Fibroblast of peridontal ligament (primary cell): Measurements from ENCODE around the gene WWP2.
A peak's percentile ranks its signal among the peaks of the same experiment; 100 is the strongest.

Experiments used
- DNase-seq: peaks from one replicate; pipeline ENCODE4 v3.0.0-alpha.2; 2010; ENCODE audit errors: extremely low read depth

Gene WWP2

DNA sequence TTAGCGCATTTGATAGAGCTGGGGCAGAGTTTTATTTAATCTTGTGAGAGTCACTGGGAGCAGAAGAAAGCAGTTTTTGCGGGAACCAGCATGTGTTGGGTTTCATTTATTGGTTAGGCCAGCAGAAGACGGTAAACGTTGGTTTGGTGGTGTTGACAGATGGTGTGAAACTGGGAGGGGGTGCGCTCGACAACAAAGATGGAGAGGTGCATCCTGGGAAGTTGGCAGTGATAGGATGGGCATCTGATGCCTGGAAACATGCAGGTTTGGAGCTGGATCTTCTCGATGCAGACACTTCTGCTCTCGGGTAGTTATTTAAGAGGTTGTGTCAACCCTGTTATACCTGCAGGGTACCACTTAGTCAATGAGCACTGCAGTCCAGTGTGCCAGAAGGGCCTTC lies 164.1 kb downstream of the WWP2 start:
- DNase-seq, result no peak

DNA sequence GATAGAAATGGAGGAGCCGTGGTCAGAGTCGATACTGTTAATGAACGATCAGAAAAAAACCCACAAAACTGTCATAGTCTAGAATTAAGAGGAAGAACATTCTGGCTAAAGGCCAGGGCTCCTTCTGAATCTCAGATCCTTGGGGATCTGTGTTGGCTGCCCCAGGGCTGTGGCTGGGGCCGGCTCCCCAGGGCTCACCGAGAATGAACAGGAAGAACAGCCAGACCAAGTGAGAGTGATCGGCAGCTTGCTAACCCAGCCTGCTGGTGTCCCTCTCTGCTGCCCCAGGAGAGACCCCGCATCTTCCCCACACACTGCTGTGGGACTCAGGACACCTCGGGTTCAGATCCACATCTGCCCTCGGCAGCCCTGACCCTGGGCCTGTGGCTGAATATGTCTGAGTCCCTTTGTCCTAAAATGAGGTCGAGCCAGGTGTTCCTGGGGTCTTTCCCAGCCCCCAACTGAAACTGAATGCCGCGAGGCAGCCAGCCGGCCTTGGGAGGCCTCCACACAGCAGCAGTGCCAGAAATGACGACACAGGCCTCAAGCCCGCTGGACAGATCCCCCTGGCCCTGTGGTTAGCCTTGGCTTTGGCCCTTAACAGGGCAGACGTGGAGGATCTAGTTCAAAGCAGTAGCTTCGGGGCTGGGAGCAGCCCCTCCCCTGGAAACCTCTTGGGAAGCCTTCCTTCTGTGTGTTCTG lies 165.1 kb downstream of the WWP2 start:
- DNase-seq, result peak; percentile 93

DNA sequence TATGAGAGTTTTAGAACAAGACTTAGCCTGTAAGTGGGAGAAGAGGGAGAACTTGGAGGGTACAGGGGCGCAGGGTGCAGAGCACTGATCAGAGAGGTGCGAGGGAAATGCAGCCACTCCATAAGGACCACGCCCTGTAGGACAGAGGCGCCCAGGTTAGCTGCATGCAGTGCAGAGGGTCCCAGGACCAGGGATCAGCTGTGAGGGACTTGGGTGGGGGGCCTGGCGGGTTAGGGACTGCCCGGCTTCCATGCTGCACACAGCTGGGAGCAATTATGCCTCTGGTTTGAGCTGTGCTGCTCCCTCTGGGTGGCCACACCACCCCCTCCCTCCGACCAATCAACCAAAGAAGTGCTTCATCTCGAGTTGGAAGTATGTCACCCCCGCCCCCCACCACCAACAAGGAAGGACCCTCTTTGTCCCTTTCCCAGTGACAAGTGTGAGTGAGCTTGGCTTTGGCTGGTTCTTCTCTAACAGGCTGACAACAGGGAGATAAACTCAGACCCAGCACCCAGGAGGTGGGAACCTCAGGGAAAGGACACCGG lies 166.8 kb downstream of the WWP2 start:
- DNase-seq, result no peak

DNA sequence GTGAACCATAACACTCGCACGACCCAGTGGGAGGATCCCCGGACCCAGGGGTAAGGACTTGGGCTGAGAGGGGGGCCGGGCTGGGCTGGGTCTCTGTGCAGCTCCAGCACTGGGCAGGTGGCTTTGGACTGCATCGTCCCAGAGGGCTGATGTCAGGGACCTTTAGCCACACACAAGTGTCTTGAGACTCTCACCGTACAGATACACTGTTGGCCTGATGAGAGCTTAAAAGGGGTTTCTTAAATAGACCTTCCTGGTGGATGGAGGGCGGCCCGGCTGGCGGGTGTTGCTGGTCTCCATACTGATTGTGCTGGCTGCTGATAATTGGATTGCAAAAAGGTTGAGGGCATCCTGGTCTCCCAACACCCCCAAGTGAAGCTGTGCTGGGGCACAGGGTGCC lies 167.3 kb downstream of the WWP2 start:
- DNase-seq, result no peak

DNA sequence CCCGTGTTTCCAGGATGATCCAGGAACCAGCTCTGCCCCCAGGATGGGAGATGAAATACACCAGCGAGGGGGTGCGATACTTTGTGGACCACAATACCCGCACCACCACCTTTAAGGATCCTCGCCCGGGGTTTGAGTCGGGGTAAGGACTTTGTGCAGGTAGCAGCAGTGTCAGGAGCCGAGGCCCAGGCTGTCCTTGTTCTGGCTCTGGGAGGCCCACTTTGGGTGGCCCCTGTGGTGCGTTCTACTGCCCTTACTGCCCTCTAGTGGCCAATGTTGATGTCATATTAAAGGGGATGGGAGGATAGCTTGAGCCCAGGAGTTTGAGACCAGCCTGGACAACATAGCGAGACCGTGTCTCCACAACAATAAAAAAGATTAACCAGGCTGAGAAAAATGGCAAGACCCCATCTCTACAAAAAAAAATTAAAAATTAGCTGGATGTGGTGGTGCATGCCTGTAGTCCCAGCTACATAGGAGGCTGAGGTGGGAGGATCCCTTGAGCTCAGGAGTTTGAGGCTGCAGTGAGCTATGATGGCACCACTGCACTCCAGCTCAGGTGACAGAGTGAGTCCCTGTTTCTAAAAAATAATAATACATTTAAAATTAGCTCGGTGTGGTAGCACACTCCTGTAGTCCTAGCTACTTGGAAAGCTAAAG lies 168.1 kb downstream of the WWP2 start:
- DNase-seq, result peak; percentile 77

DNA sequence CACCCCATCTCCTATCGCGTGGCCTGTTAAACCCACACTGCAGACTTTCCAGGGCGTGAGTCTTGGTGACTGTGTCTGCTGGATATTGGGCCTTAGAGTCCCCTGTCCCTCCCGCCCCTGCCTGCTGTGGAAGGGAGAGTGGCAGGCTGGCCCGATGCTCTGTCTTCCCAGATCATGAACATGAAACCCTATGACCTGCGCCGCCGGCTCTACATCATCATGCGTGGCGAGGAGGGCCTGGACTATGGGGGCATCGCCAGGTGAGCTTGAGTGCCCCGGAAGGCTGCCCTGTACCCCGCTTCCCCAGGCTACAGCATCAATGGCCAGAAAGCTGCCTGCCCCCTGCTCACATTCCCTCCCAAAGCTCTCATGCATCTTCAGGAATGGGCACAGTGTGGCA lies 169.5 kb downstream of the WWP2 start:
- no peak for DNase-seq

DNA sequence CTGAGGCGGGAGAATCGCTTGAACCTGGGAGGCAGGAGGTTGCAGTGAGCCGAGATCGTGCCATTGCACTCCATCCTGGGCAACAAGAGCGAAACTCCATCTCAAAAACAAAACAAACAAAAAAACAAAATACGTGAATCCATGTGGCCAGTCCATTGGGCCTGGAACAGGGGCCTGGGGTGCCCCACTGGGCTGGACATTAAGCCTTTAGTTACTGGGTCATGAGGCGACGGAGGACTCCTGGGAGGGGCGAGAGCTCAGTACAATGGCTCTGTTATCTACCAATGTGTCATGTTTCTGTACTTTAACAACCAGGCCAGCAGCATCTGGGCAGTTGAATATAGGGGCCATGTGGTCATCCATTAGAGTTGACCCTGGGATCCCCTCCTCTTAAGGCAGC lies 170.1 kb downstream of the WWP2 start:
- DNase-seq, result no peak

DNA sequence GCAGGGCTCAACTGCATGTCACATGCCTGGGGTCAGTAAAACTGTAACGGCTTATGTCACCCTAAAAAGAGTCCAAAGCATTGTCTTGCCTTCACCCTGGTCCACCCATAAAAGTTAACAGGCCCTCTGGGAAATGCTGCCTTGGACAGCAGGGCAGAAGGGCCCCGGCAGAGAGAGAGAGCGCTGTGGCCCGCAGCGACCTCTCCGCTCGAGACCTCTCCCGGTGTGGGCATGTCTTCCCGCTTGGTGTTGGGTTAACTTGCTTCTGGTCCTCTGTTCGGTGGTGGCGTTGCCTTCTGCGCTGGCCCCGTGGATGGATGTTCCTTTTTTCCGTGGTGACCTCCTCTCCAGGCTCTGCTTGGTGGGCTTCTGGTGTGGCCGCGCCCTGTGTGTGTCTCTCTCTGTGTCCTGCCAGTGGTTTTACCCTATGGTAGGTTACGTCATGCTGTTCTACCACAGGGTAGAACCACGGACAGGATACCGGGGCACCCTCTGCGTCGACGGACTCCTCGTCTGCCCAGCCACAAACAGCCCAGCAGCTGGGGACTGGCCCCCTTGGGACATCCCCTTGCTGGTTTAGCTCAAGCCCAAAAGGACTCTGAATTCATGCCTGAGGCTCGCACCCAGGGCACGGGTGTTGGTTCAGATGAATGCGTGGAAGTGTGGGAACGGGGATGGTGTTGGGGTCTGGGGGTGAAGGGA lies 170.7 kb downstream of the WWP2 start:
- DNase-seq, result no peak

DNA sequence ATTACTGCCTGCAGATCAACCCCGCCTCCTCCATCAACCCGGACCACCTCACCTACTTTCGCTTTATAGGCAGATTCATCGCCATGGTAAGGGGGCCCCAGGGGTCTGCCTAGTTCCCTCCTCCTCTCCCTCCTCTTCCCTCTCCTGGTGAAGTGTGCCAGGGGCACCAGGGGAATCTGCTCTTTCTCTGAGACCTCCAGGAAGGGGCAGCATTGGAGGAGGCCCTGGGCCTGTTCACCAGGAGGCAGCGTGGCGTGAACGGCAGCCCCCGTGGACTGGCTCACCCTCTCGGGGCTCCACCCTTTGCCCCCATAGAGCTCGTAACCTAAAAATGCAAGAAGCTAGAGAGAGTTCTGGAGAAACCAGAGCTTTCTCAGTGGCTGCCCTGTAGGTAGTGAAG lies 171.9 kb downstream of the WWP2 start:
- no peak for DNase-seq

DNA sequence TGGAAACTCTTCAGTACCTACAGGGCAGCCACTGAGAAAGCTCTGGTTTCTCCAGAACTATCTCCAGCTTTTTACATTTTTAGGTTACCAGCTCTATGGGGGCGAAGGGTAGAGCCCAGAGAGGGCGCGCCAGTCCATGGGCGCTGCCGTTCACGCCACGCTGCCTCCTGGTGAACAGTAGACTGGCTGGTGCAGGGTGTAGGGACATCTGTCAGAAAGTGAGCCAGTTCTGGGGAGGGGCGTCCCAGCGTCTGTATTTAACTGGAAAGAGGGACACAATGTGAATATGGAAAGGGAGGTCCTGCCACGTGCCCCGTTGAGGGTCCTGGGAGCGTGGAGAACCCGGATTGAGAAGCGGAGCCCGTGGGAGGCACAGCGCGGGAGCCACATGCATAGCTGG lies 172.6 kb downstream of the WWP2 start:
- no peak for DNase-seq

DNA sequence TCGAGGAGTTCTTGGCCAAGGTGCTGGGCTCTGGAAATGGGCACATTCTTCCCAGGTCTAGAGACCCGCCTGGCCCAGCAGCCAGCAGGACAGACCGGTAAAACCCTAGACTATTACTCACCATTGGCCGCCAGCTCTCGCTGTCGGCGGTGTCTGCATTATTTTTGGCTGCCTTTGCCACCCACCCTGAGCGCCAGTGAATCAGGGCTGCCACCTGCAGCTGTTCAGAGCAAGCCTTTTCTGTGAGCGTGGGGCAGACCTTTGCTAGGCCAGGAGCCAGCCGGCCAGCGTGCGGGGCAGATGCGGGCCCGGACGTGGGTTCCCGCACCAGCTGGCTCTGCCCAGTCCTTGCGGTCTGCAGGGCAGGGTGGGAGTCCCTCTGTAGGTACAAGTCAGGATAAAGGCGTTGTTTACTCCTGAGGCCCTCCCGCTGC lies 173.2 kb downstream of the WWP2 start:
- no peak for DNase-seq

DNA sequence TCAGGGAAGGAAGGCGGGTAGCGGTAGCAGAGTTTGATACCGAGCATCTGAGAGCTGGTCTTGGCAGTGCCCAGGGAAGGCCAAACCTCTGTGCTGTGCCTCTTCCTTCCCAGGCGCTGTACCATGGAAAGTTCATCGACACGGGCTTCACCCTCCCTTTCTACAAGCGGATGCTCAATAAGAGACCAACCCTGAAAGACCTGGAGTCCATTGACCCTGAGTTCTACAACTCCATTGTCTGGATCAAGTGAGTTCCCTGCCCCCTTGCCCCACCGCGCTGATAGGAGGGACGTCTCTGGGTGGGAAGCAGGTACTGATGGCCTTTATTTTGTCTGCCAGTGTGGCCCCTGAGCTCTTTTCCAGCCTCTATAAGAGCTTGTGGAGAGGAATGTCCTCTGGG lies 173.6 kb downstream of the WWP2 start:
- DNase-seq, result no peak

DNA sequence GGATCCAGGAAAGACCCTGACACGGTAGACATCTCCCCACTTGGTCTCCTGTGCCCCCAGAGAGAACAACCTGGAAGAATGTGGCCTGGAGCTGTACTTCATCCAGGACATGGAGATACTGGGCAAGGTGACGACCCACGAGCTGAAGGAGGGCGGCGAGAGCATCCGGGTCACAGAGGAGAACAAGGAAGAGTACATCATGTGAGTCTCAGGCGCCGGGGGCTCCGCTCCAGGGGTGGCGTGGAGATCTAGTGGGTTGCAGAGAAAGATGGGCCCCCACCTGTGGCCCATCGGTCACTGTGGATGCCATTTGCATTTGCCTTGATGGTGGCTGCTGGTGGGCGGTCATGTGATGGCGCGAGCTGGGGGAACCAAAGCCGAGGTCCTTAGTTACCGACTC lies 174.1 kb downstream of the WWP2 start:
- DNase-seq, result no peak

DNA sequence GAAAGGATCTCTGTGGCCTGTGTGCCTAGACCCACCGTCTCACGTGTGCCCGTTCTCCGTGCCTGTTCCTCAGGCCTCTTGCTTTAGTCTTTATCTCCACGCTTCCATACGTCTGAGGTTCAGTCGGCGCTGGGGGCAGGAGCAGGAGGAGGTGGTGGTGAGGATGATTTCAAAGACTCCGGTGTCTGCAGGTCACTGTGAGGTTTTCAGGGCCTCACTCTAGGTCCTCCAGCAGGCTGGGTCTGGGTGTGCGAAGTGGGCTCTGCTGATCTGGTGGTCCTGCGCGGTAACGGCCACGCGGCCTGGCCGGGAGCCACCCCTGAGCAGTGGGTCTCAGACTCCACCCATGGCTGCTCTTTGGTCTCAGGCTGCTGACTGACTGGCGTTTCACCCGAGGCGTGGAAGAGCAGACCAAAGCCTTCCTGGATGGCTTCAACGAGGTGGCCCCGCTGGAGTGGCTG lies 174.6 kb downstream of the WWP2 start:
- DNase-seq, result no peak

DNA sequence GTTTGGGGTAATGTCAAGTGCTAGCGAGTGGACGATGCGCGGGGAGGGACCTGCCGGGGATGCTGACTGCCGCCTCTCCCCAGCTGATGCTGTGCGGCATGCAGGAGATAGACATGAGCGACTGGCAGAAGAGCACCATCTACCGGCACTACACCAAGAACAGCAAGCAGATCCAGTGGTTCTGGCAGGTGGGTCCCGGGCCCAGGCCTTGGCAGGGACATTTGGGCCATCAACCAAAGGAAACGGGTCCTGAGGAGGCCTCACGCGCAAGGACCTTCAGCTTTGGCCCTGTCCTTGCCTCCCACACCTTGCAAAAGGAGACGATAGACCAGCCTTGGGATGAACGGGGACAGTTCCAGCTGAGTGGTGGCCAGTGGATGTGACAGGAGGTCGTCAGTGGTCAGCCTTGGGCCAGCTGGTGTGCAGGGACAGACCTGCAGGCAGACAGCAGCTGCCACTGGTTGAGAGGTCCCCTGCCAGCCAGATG lies 175.4 kb downstream of the WWP2 start:
- DNase-seq, result no peak

DNA sequence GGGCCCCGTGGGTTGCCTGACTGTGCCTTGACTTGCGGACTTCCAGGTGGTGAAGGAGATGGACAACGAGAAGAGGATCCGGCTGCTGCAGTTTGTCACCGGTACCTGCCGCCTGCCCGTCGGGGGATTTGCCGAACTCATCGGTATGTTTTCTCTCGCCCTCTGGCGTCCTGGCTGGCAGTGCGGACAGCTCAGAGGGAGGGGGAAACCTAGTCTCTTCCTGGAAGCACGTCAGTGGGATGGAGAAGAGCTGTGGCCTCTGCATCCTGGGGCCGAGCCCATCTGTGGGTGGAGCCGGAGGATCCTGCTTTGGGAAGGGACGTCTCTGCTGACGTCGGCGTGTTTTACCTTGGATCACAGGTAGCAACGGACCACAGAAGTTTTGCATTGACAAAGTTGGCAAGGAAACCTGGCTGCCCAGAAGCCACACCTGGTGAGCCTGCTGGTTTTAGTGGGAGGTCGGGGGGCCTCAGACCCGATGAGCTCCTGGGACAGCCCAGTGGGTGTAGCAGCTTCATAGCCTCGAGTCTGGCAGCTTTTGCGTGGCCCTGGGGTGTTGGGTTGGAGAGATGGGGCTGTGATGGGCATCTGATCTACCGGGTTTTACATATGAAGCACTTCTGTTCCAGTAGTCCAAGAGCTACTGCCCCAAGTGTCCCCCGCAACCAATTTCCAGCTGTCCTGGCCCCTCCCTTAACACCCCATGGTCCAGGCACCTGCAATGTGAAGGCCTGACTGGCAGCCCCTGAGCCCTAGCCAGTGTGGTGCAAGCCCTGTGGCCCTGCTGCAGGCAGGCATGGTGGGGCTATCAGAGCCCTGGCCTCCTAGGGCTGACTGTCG lies 177.1 kb downstream of the WWP2 start:
- no peak for DNase-seq

DNA sequence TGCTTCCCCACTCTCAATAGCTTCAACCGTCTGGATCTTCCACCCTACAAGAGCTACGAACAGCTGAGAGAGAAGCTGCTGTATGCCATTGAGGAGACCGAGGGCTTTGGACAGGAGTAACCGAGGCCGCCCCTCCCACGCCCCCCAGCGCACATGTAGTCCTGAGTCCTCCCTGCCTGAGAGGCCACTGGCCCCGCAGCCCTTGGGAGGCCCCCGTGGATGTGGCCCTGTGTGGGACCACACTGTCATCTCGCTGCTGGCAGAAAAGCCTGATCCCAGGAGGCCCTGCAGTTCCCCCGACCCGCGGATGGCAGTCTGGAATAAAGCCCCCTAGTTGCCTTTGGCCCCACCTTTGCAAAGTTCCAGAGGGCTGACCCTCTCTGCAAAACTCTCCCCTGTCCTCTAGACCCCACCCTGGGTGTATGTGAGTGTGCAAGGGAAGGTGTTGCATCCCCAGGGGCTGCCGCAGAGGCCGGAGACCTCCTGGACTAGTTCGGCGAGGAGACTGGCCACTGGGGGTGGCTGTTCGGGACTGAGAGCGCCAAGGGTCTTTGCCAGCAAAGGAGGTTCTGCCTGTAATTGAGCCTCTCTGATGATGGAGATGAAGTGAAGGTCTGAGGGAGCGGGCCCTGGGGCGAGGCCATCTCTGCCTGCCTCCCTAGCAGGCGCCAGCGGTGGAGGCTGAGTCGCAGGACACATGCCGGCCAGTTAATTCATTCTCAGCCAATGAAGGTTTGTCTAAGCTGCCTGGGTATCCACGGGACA lies 177.9 kb downstream of the WWP2 start:
- no peak for DNase-seq

DNA sequence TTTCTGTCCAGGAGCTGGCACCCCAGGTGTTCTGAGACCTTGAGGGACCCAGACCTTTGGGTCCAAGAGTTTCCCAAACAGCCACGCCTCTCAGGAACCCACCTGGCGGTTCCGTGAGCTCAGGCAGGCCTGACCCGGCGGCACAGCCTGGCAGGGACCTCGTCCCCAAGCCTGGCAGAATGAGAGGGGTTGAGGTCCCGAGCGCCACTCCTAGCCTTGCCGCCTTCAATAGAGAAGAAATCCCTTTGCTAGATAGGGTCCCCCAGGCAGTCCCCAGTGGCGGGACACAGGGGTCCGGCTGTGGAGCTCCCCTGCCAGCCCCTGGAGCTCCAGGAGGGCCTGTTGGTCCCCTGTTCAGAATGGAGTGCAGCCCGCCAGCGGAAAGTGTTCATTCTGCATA lies 178.5 kb downstream of the WWP2 start:
- DNase-seq, result no peak

DNA sequence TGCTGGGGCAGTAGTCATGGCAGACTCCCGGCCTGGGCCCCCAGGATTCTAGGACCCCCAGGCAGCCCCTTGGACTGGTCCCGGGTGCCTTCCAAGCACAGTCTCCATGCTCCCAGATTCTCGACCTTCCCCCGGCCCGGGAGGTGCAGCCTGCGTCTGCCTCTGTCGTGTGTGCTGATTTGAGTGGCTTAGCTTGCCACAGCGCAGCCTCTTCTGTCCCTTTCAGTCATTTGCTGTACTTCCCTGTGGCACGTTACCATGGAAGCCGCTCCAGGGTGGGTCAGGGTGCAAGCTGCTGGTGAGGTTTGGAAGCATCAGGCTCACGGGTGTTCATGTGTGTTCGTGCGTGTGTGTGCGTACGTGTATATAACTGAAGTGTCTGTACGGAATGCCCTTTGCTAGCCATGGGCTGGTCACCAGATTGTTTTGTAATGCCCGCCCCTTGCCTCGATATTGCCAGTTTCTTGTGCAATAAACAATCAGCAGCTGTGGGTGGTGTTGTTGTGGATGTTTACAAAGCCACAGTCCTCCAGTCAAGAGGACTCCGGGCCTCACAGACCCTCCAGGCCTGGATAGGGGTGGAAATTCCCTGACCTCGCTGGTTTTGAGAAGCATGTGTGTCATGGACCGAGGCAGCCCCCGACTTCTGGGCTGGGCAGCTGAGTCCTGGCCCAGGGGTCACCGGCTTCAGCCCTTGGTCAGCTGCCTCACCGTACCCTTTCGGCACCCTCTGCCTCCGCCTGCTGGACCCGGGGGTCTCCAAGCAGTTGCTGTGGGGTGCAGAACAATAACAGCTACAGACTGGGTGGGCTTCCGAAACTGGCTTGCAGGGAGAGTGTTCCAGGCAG lies 179.3 kb downstream of the WWP2 start:
- DNase-seq, result no peak

DNA sequence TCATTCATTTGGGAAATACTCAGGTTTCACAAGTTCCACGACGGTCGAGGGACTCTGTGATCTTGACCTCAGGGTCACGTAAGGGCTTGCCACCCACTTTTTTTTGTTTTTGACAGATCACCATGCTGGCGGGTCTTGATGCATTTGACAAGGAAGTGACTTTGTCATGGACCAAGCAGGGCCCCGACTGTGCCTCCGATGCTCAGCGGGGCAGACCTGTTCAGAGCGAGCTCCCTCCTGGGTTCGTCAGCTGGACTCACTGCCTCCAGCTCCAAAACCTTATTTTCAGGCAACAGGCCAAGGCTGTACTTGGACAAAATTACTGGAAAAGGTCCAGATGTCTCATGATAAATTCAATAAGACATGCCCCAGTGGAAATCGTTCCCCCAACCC lies 180.0 kb downstream of the WWP2 start:
- no peak for DNase-seq
